Pancreas (tissue), 10 donors: ENCODE data around the gene SLTM. TPM values are rescaled to one million over a fixed set of nuclear protein-coding genes. Genes with fewer than 3 reads are reported as not detected.
"Not testable (repeated sequence)": the region's sequence is repeated elsewhere in the genome, so short reads cannot be mapped to it uniquely, and the experiment has no call there.

Experiments
- ATAC-seq, 4 donors: fragments of 200-7000 bp; cut with Tn5 transposase; one replicate each; pipeline versions ENCODE4 v1.8.0 to v1.9.1; 2020; ENCODE audit warnings: mild to moderate bottlenecking in 4 of 4, moderate library complexity in 4 of 4
- DNase-seq, 6 donors: peaks; one replicate each; pipeline ENCODE4 v3.0.0-alpha.2; 2020
- FAIRE-seq: peaks from 2 replicates; lab custom pipeline; 2012; peaks lifted over from hg19 to GRCh38; lab: Jason Lieb, UNC
- H3K27ac ChIP-seq, 4 donors: fragments of 200-600 bp; sonication (generic); 1 replicate in 3 of 4; 2 replicates in 1 of 4; pipeline versions ENCODE4 v1.5.0 to v1.8.0; 2020
- H3K27me3 ChIP-seq, 4 donors: fragments of 200-600 bp; one replicate each; pipeline ENCODE4 v1.8.0; 2021
- H3K36me3 ChIP-seq, 3 donors: fragments of 200-600 bp; sonication (generic) in 1 of 3; one replicate each; pipeline versions ENCODE4 v1.5.0 to v1.8.0; 2020 to 2021
- H3K4me1 ChIP-seq, 3 donors: fragments of 200-600 bp; one replicate each; pipeline ENCODE4 v1.8.0; 2021
- H3K4me3 ChIP-seq, 4 donors: fragments of 200-600 bp; sonication (generic) in 2 of 4; one replicate each; pipeline versions ENCODE4 v1.5.0 to v1.8.0; 2020 to 2021
- H3K9me3 ChIP-seq, 4 donors: fragments of 200-600 bp; one replicate each; pipeline ENCODE4 v1.8.0; 2021
- CTCF ChIP-seq, 4 donors: fragments of 200-600 bp; sonication (generic) in 3 of 4; IDR thresholded peaks; one replicate each; pipeline versions ENCODE4 v1.5.0 to v1.8.0; 2021; ENCODE audit warnings: antibody characterized with exemption in 4 of 4
- WGBS, 2 donors: extraction: QIAGEN DNeasy Blood & Tissue Kit; methylation state at CpG; one replicate each; pipeline ENCODE4 v1.1.7; 2013; 5-methylcytosine and 5-hydroxymethylcytosine counted together
- intact Hi-C, 3 donors: fragments of 100-400 bp; cut with DNase I; formaldehyde crosslinking; loops; one replicate each; pipeline versions ENCODE4 v1.11.1 to v1.14.2; 2022
- polyA plus RNA-seq, 2 donors: library from polyadenylated mRNA; stranded (reverse); fragments of 200-250 nt; gene quantifications; one replicate each; pipeline ENCODE4 v1.2.3, GENCODE V29; 2013
- total RNA-seq, 6 donors: library from RNA; stranded (reverse); fragmentation: NEBNext Ultra II Directional in 4 of 6; extraction: Animal tissue kit (Norgen Biotek cat#: 25700) in 4 of 6; gene quantifications; one replicate each; pipeline versions ENCODE4 v1.2.1 to v1.2.4, GENCODE V29; 2021 to 2023
- donor health status: healthy with polysubstance abuse.
- donor health status: DM: no; HTN: no; CAD: no; lungs with moderate emphysema.
- donor health status: DM: no; HTN: no; CAD: no.
- donor health status: control.
- donor health status: control.
- donor health status: Bipolar disorder and iron deficiency.
- donor health status: DM: yes; HTN: yes; CAD: no.
- donor health status: DM: no; HTN: no; CAD: no.
- donor health status: DM: no; HTN: no; CAD: no.
- donor health status: DM: yes; HTN: yes; CAD: no.

Gene SLTM
- total and polyA plus RNA-seq, 8 donors = 25.2 to 49.6 (median 33.3) TPM

DNA sequence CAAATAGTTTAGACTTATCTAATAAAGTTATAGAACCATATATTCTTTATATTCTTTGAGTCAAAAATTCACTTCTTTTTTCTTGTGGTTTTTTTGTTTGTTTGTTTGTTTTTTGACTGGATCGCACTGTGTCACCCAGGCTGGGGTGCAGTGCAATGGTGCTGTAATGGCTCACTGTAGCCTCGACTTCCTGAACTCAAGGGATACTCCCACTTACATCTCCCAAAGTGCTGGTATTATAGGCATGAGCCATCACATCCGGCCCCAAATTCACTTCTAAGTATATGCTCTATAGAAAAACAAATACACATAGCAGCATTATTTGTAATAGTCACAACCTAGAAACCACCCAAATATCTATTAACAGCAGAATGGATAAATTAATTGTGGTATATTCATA is 13.7 kb upstream of the SLTM start:
- 72 to 84% methylated on average over 3 of the region's 3 CpGs for WGBS, 2 donors
- Histone ChIP-seq H3K27ac (no peak overlapping the region), H3K4me1 (peaks cover 0 to 8% (median 0%) of the 10 kb centered on the region in 3 donors), H3K27me3 (no peaks in the 10 kb centered on the region), H3K36me3 (no peaks in the 10 kb centered on the region), H3K9me3 (no peaks in the 10 kb centered on the region), H3K4me3 (no peak overlapping the region)
- DNase-seq = no peak
- intact Hi-C loops = no loop called here
- no peak for FAIRE-seq
- no peak for TF ChIP-seq CTCF (IDR thresholded peaks at IDR 0.05)
- no peak for ATAC-seq

DNA sequence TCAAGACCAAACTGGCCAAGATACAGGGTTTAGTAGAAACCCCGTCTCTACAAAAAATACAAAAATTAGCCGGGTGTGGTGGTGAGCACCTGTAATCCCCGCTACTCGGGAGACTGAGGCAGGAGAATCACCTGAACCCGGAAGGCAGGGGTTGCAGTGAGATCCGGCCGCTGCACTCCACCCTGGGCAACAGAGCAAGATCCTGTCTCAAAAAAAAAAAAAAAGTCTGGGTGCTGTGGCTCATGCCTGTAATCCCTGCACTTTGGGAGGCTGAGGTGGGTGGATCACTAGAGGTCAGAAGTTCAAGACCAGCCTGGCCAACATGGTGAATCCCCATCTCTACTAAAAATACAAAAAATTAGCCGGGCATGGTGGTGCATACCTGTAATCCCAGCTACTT is 1.5 kb upstream of the SLTM start:
- intact Hi-C loops, H3K36me3 ChIP-seq, H3K27me3 ChIP-seq, H3K9me3 ChIP-seq, DNase-seq, FAIRE-seq, H3K4me3 ChIP-seq, ATAC-seq: not testable (repeated sequence)
- H3K27ac ChIP-seq = peak overlapping the region in 2 of 4 donors; percentile 98
- 94% methylated on average over 8 of the region's 8 CpGs for WGBS, 2 donors
- H3K4me1 ChIP-seq = peaks cover 13 to 21% (median 13%) of the 10 kb centered on the region in 3 donors

- peak overlapping the region in 3 of 4 donors; percentile 78 to 83 (median 81) for H3K4me3 ChIP-seq
- H3K27ac ChIP-seq = peak overlapping the region; percentile 94 to 98 (median 96)
- H3K27me3 ChIP-seq = no peaks in the 10 kb centered on the region
- ATAC-seq (no peak), DNase-seq (no peak), FAIRE-seq (no peak)
- H3K9me3 ChIP-seq = no peaks in the 10 kb centered on the region
- peaks cover 13 to 21% (median 13%) of the 10 kb centered on the region in 3 donors for H3K4me1 ChIP-seq
- TF ChIP-seq CTCF (IDR thresholded peaks at IDR 0.05) = no peak
- no peaks in the 10 kb centered on the region for H3K36me3 ChIP-seq
- 54 to 60% methylated on average over 4 of the region's 4 CpGs for WGBS, 2 donors
- intact Hi-C loops = no loop called here
These were observed 1.0 kb upstream of the SLTM start for GRCh38 chr15:58934521-58934920.

DNA sequence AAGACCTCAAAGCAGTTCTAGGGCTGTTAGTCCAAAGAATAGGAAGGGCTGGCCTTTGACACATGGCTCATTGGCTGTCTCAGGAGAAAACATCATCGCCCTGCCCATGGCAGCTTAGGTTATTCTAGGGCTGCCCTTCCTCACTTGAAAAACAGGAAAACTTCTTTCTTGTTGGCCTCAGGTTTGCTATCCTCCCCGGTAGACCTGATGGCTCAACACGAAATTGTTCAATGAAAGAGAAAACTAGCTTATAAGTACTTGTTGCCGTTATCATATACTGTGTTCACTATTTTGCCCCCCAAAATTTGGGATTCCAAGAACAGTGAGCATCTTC is 602 bp upstream of the SLTM start:
- H3K4me1 ChIP-seq = peaks cover 13 to 21% (median 13%) of the 10 kb centered on the region in 3 donors
- peaks cover 0 to 2% (median 0%) of the 10 kb centered on the region in 3 donors for H3K36me3 ChIP-seq
- H3K27ac ChIP-seq = peak overlapping the region; percentile 94 to 98 (median 96)
- no peaks in the 10 kb centered on the region for H3K27me3 ChIP-seq
- TF ChIP-seq CTCF (IDR thresholded peaks at IDR 0.05) = no peak
- WGBS, 2 donors = 6 to 8% methylated on average over 4 of the region's 4 CpGs
- H3K9me3 ChIP-seq = no peaks in the 10 kb centered on the region
- H3K4me3 ChIP-seq = peak overlapping the region; percentile 31 to 83 (median 80)
- peak in 1 of 4 donors; percentile 29 for ATAC-seq
- DNase-seq = no peak
- FAIRE-seq = no peak
- intact Hi-C loops = no loop called here

GRCh38 chr15:58932710-58933280 is 684 bp downstream of the SLTM start:
- Histone ChIP-seq H3K27me3 (no peaks in the 10 kb centered on the region), H3K4me3 (peak overlapping the region; percentile 53 to 83 (median 80)), H3K36me3 (peaks cover 0 to 10% (median 6%) of the 10 kb centered on the region in 3 donors), H3K4me1 (peaks cover 13 to 21% (median 13%) of the 10 kb centered on the region in 3 donors), H3K27ac (peak overlapping the region; percentile 94 to 98 (median 96)), H3K9me3 (no peaks in the 10 kb centered on the region)
- FAIRE-seq (no peak), DNase-seq (peak in 2 of 6 donors; percentile 41 to 51), ATAC-seq (peak; percentile 54 to 68 (median 54))
- TF ChIP-seq CTCF (IDR thresholded peaks at IDR 0.05) = no peak
- intact Hi-C loops = no loop called here
- WGBS, 2 donors = 0 to 1% methylated on average over 29 to 37 of the region's 37 CpGs
